Chondrocyte (in vitro differentiated cells): Measurements from ENCODE around the gene DYNC2LI1. TPM values are rescaled to one million over a fixed set of nuclear protein-coding genes. Genes with fewer than 3 reads are reported as not detected.

Source experiments
- DNase-seq: peaks from one replicate; pipeline ENCODE4 v3.0.0; 2021; ENCODE audit warnings: mixed read lengths, low spot score
- H3K27ac Mint-ChIP-seq: one replicate; pipeline ENCODE4 v1.8.0; 2021; ENCODE audit warnings: mild to moderate bottlenecking, moderate library complexity, mixed read lengths; ENCODE audit not compliant: unreplicated experiment
- H3K27me3 Mint-ChIP-seq: 2 replicates; pipeline ENCODE4 v1.8.0; 2021; ENCODE audit warnings: low read depth, mixed read lengths
- H3K36me3 Mint-ChIP-seq: 2 replicates; pipeline ENCODE4 v1.8.0; 2021; ENCODE audit warnings: low read depth, mixed read lengths
- H3K4me1 Mint-ChIP-seq: 2 replicates; pipeline ENCODE4 v1.8.0; 2021; ENCODE audit warnings: low read depth, mild to moderate bottlenecking, mixed read lengths
- H3K4me3 Mint-ChIP-seq: one replicate; pipeline ENCODE4 v1.8.0; 2021; ENCODE audit warnings: mild to moderate bottlenecking, moderate library complexity, mixed read lengths; ENCODE audit not compliant: unreplicated experiment
- H3K9me3 Mint-ChIP-seq: 2 replicates; pipeline ENCODE4 v1.8.0; 2021; ENCODE audit warnings: low read depth, mixed read lengths
- CTCF ChIP-seq: fragments of 200-600 bp; sonication (generic); IDR thresholded peaks from 2 replicates; pipeline ENCODE4 v1.5.0; 2021; ENCODE audit warnings: antibody characterized with exemption, mild to moderate bottlenecking, moderate library complexity
- total RNA-seq: library from RNA; stranded (reverse); gene quantifications from 3 replicates; pipeline ENCODE4 v1.2.1, GENCODE V29; 2021

Gene DYNC2LI1
- total RNA-seq, 1 donor from 2014 or later: 10.8 TPM

GRCh38 chr2:43738257-43738656, 35.6 kb upstream of the DYNC2LI1 start:
- no peak for TF ChIP-seq CTCF
- no peak overlapping the region for H3K4me3 Mint-ChIP-seq
- no peak for DNase-seq
- H3K9me3 Mint-ChIP-seq: no peaks in the 10 kb centered on the region
- peak overlapping the region; percentile 89 for H3K27ac Mint-ChIP-seq
- H3K36me3 Mint-ChIP-seq: peaks cover under 1% of the 10 kb centered on the region
- peaks cover 32% of the 10 kb centered on the region for H3K4me1 Mint-ChIP-seq
- H3K27me3 Mint-ChIP-seq: no peaks in the 10 kb centered on the region

- Mint-ChIP-seq H3K9me3 (no peaks in the 10 kb centered on the region), H3K27ac (peak overlapping the region; percentile 14), H3K4me3 (no peak overlapping the region), H3K27me3 (no peaks in the 10 kb centered on the region), H3K4me1 (peaks cover 52% of the 10 kb centered on the region), H3K36me3 (peaks cover 3% of the 10 kb centered on the region)
- no peak for TF ChIP-seq CTCF
- DNase-seq: no peak
Observed at GRCh38 chr2:43743706-43744105, 30.1 kb upstream of the DYNC2LI1 start.

GRCh38 chr2:43745457-43745856, 28.4 kb upstream of the DYNC2LI1 start:
- DNase-seq: no peak
- Mint-ChIP-seq H3K4me3 (no peak overlapping the region), H3K27me3 (no peaks in the 10 kb centered on the region), H3K9me3 (no peaks in the 10 kb centered on the region), H3K27ac (peak overlapping the region; percentile 79), H3K4me1 (peaks cover 52% of the 10 kb centered on the region), H3K36me3 (peaks cover 3% of the 10 kb centered on the region)
- no peak for TF ChIP-seq CTCF

- no peak for DNase-seq
- TF ChIP-seq CTCF: no peak
- H3K9me3 Mint-ChIP-seq: no peaks in the 10 kb centered on the region
- no peaks in the 10 kb centered on the region for H3K27me3 Mint-ChIP-seq
- no peak overlapping the region for H3K4me3 Mint-ChIP-seq
- H3K27ac Mint-ChIP-seq: no peak overlapping the region
- H3K36me3 Mint-ChIP-seq: peaks cover 3% of the 10 kb centered on the region
- peaks cover 44% of the 10 kb centered on the region for H3K4me1 Mint-ChIP-seq
Observed at GRCh38 chr2:43748333-43748732, 25.5 kb upstream of the DYNC2LI1 start.

GRCh38 chr2:43749583-43749982, 24.3 kb upstream of the DYNC2LI1 start:
- H3K36me3 Mint-ChIP-seq: peaks cover 3% of the 10 kb centered on the region
- H3K9me3 Mint-ChIP-seq: no peaks in the 10 kb centered on the region
- DNase-seq: no peak
- H3K4me3 Mint-ChIP-seq: no peak overlapping the region
- H3K27ac Mint-ChIP-seq: no peak overlapping the region
- H3K27me3 Mint-ChIP-seq: no peaks in the 10 kb centered on the region
- no peak for TF ChIP-seq CTCF
- peaks cover 38% of the 10 kb centered on the region for H3K4me1 Mint-ChIP-seq
